HFF-Myc (cell line): Measurements from ENCODE around the gene NBAS.
"Not testable (repeated sequence)": the region's sequence is repeated elsewhere in the genome, so short reads cannot be mapped to it uniquely, and the experiment has no call there.

Experiments used
- DNase-seq: peaks from one replicate; pipeline ENCODE4 v3.0.0-alpha.2; 2011; ENCODE audit warnings: low read depth; ENCODE audit errors: extremely low read depth
- H3K4me3 ChIP-seq: replicated peaks from 2 replicates; pipeline ENCODE4 v1.5.1; 2011; ENCODE audit warnings: low read depth, mild to moderate bottlenecking, control low read depth, low read length
- CTCF ChIP-seq: IDR thresholded peaks from 2 replicates; pipeline ENCODE4 v1.5.1; 2012; ENCODE audit warnings: mild to moderate bottlenecking, low read depth, low read length, control low read depth; ENCODE audit errors: missing control alignments

NBAS gene

DNA sequence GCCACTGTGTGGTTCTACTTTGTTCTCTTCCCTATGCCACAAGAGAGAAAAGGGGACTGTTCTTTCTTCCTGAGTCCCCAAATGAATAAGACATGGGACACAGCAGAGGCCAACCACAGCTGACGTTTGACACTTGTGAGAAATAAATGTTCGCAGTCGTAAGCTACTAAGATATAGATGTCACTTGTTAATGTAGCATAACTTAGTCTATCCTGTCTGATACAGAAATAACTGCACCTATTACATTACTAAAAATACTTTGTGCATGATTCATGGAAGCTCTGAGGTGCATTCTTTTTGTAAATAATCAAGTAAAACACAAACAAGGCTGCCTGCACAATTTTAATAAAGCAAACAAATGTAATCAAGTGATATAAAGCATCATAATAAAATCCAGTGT, 148.8 kb downstream of the NBAS start:
- DNase-seq = no peak
- no peak for TF ChIP-seq CTCF
- no peak overlapping the region for H3K4me3 ChIP-seq

GRCh38 chr2:15410884-15411283, 150.2 kb downstream of the NBAS start:
- no peak for DNase-seq
- H3K4me3 ChIP-seq = no peak overlapping the region
- no peak for TF ChIP-seq CTCF

DNA sequence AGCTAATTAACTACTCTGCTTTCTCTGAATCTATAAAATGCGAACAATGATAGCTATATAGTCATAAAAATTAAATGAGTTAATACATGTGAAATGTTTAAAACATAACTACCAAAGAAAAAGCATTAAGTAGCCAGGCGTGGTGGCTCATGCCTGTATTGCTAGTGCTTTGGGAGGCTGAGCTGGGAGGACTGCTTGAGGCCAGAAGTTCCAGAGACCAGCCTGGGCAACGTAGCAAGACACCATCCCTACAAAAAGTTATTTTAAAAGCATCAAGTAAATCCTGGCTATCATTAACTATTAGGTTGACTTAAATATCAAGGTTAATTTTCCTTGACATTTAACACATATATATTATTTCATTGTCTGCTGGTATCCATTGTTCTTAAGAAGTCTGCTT, 152.4 kb downstream of the NBAS start:
- TF ChIP-seq CTCF = no peak
- H3K4me3 ChIP-seq = no peak overlapping the region
- no peak for DNase-seq

DNA sequence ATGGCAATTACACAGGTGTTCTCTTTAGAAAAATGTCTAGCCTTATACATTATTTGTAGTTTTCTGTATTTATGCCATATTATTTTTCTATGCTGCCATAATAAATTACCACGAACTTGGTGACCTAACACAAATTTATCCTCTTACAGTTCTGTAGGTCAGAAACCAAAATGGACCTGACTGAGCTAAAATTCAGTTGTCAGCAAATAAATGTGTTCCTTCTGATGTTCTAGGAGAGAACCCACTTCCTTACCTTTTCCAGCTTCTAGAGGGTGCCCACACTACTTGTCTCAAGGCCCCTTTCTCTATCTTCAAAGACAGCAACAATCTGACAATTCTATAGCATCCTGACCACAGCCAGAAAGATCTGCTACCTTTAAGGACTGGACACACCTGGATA, 153.5 kb downstream of the NBAS start:
- no peak overlapping the region for H3K4me3 ChIP-seq
- no peak for DNase-seq
- no peak for TF ChIP-seq CTCF

DNA sequence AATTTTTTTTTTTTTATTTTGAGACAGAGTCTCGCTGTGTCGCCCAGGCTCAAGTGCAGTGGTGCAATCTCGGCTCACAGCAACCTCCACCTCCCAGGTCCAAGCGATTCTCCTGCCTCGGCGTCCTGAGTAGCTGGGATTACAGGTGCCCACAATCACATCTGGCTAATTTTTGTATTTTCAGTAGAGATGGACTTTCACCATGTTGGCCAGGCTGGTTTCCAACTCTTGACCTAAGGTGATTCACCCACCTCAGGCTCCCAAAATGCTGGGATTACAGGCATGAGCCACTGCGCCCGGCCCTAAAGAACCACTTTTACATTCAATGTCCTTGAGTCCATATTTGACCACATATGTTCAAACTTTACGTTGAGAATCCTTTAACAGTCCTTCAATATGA, 156.6 kb downstream of the NBAS start:
- not testable (repeated sequence) for H3K4me3 ChIP-seq, DNase-seq

DNA sequence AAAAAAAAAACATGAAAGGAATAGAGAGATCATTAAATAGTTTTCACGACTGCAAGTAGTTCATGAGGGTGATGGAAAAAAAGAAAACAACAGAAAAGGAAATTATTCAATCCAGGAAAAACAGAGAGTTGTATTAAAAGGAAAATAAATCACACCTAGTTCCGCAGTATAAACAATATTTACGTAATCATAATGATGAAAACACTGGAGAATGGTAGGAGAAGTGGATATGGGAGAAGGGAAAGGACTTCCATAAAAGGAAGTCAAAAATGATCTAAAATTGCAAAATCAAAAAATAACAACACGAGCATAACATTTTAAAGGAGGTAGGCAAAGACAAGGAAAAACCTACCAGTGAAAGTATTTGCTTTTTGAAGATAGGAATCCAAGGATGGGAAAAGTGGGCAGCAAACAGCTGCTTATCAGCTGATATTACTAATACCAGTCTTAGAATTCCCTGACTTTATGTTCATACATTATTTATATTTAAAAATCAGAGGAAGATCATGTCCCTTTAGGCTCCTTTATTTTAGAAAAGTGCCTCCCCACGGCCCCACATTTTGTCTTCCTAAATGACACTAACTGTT, 160.8 kb downstream of the NBAS start:
- TF ChIP-seq CTCF = no peak
- H3K4me3 ChIP-seq = no peak overlapping the region
- no peak for DNase-seq

GRCh38 chr2:15399241-15399640, 161.9 kb downstream of the NBAS start:
- H3K4me3 ChIP-seq = no peak overlapping the region
- no peak for DNase-seq
- TF ChIP-seq CTCF = no peak

DNA sequence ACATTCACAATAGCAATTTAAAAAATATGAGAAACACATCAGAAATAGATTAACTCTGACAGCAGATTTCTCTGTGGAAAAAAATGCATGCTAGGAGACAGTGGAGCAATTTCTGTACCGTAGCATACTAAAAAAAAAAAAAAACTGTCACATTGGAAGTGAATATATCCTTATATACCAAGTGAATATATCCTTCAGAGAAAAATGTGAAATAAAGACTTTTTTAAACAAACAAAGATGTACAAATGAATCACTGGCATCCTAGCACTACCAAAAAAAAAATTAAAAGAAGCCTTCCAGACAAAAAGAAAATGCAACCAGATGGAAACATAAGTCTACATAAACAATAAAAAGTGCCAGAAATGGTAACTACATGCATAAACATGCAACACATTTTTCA, 169.4 kb downstream of the NBAS start:
- no peak for TF ChIP-seq CTCF
- no peak overlapping the region for H3K4me3 ChIP-seq
- no peak for DNase-seq
